Astrocyte of the spinal cord (primary cell): ENCODE data around the gene COMMD1.

Source experiments
- DNase-seq: peaks from one replicate; pipeline ENCODE4 v3.0.0; 2011; ENCODE audit warnings: low read depth, low spot score
- H3K4me3 ChIP-seq: 2 replicates; pipeline ENCODE4 v1.5.1; 2011; ENCODE audit warnings: low read depth, mild to moderate bottlenecking, low read length, moderate library complexity
- in situ Hi-C: cut with HindIII; loops from 2 replicates; pipeline ENCODE4 v1.10.0; 2017; ENCODE audit warnings: low sequenced_read_pairs
- TF ChIP-seq, protein P1 (sequence below): IDR thresholded peaks from 2 replicates; pipeline ENCODE4 v1.5.1; 2012; ENCODE audit warnings: low read depth, mild to moderate bottlenecking, low read length, inconsistent platforms

The COMMD1 gene

DNA sequence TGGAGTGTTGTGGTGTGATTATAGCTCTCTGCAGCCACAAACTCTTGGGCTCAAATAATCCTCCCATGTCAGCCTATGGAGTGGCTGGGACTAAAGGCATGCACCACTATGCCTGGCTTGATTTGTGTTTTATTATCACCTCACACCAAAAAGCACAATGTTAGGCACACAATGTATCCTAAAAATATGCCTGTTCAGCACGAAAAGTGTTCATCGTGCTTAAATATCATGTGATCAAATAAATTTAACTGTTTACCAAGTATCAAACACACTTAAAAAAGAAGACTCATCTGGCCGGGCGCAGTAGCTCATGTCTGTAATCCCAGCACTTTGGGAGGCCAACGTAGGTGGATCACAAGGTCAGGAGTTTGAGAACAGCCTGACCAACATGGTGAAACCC lies 22.6 kb upstream of the COMMD1 start:
- TF ChIP-seq, protein P1, sequence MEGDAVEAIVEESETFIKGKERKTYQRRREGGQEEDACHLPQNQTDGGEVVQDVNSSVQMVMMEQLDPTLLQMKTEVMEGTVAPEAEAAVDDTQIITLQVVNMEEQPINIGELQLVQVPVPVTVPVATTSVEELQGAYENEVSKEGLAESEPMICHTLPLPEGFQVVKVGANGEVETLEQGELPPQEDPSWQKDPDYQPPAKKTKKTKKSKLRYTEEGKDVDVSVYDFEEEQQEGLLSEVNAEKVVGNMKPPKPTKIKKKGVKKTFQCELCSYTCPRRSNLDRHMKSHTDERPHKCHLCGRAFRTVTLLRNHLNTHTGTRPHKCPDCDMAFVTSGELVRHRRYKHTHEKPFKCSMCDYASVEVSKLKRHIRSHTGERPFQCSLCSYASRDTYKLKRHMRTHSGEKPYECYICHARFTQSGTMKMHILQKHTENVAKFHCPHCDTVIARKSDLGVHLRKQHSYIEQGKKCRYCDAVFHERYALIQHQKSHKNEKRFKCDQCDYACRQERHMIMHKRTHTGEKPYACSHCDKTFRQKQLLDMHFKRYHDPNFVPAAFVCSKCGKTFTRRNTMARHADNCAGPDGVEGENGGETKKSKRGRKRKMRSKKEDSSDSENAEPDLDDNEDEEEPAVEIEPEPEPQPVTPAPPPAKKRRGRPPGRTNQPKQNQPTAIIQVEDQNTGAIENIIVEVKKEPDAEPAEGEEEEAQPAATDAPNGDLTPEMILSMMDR = no peak

DNA sequence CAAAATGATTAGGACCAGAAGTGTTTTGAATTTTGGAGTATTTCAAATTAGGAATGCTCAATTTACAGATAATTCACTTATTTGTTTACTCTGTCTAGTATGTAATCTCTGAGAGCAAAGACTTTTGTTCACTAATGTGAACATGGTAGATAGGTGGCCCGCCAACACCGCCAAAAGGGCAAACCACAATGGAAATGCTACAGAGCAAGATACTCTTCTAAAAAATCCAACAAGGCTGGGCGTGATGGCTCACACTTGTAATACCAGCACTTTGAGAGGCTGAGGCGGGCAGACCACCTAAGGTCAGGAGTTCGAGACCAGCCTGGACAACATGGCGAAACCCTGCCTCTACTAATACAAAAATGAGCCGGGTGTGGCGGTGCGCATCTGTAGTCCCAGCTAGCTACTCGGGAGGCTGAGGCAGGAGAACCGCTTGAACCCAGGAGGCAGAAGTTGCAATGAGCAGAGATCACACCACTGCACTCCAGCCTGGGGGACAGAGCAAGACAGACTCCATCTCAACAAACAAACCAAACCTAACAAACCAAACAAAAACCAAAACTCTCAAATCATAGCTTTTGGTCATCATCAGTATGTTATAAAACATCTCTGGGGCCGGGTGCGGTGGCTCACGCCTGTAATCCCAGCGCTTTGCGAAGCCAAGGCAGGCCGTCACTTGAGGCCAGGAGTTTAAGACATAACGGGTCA lies 19.4 kb upstream of the COMMD1 start:
- no peak for DNase-seq
- TF ChIP-seq, protein P1 = no peak
- in situ Hi-C loops = no loop called here
- H3K4me3 ChIP-seq = no peak overlapping the region

More for the DNA sequence above, 22.6 kb upstream of the COMMD1 start:
- no peak for DNase-seq
- H3K4me3 ChIP-seq = no peak overlapping the region
- in situ Hi-C loops = no loop called here

DNA sequence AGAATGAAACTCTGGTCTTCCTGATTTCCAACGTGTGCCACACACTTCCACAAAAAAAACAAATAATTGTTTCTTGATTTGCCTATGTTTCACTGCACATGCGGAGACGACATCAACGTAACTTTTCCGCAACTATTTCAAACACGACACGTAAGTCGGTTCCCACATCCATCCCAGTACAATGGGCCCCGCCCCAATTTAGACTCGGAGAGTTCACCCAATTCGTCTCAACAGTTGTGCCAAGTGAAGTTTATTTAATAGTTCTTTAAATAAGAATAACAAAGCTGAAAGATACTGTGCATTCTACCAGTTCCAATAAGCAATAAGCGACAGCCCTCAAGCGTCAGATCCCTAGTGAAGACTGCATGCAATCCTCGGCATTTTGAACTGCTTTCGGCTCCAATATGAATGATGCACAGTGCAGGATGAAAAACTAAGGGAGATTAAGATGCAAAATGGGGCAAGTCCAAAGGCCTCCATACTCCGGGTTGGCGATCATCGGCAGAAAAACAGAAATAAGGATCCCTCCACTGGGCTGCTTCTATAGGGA lies 17.7 kb upstream of the COMMD1 start:
- H3K4me3 ChIP-seq = peak overlapping the region; percentile 100
- TF ChIP-seq, protein P1 = no peak
- DNase-seq = peak; percentile 38
- in situ Hi-C loops = no loop called here

DNA sequence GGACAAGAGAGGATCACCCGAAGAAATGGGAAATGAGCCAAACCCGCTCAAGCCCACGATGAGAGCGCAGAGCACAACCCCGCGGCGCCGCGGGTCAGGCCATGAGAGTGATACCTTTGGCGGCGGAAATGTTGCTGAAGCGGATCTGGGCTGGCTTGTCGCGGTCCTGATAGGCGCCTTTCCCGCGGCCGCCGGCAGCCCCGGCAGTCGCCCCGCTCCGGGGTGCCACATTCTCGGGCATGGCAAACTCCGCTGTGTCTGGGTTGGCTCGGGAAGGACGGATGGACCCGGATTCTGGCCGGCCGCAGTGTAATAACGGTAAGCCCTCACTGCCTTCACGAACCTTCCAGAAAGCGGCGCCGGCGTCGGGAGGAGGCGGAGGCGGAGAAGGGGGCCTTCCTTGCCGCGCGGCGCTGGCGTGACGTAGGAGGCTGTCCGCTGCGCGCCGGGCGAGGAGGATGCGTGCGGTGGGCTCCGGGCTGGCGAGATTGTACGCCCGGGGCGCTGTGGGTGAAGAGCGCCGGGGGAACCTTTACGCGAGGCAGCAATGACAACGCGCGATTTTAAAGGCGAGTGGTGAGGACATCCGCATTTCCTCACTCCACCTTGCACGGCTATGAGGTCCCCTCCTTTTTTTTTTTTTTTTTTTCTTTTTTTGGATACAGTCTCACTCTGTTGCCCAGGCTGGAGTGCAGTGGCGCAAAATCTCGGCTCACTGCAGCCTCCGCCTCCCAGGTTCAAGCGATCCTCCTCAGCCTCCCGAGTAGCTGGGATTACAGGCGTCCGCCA lies 17.0 kb upstream of the COMMD1 start, which contains the start of gene CCT4:
CCT4 (minus strand) TSS at position 390 of the 789 bp plus-strand sequence; CDS start at position 241, 149 bp downstream.
- in situ Hi-C loops = no loop called here
- DNase-seq = peak; percentile 86
- TF ChIP-seq, protein P1 = no peak

DNA sequence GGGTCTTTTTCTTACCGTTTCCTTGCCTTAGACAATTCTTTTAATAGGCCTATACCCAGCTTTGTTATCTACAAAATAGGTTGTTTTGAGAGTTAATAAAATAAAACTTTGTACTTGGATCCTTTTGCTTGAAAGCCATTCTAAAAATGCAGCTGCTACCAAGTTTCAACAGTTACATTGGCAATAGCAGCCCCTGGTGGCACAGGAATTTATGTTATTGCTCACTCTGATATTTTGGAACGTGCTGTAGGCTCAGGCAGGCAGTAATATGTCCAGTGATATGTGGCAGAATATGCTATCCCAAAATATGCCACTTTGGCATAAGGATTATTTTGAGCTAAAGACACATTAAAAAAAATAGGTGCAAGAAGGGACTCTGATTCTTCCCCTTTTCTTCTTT lies 6.7 kb upstream of the COMMD1 start:
- TF ChIP-seq, protein P1 = peak; percentile 53
- peak; percentile 12 for DNase-seq
- in situ Hi-C loops = no loop called here

More for the DNA sequence above, 17.0 kb upstream of the COMMD1 start, which contains the start of gene CCT4:
- H3K4me3 ChIP-seq = peak within 1 kb of the TSS; percentile 100

DNA sequence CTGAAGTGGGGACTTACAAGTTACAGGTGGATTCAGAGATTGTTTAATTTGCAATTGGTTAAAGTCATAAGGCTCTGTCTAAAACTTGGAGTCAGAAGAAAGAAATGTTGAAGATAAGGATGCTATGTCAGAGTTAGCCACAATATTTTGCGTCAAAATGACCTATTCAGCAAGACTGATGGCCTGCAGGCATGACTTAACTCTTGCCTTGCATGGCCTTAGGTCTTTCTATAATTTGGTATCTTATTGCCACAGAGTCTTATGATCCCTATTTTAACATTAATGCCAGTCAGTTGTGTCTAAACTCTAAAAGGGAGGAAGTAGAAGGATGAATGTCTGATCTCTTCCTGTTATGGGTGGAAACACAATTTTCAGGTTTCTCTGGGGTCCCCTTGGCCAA lies 5.2 kb upstream of the COMMD1 start:
- TF ChIP-seq, protein P1 = no peak
- H3K4me3 ChIP-seq = no peak overlapping the region
- in situ Hi-C loops = no loop called here
- no peak for DNase-seq

More for the DNA sequence above, 6.7 kb upstream of the COMMD1 start:
- no peak overlapping the region for H3K4me3 ChIP-seq
